Tibial artery (tissue), 4 donors: ENCODE measurements around the gene KRR1.
"Not testable (repeated sequence)": the region's sequence is repeated elsewhere in the genome, so short reads cannot be mapped to it uniquely, and the experiment has no call there.

Experiments
- DNase-seq, 2 donors: peaks; one replicate each; pipeline ENCODE4 v3.0.0-alpha.2; 2019
- H3K27ac ChIP-seq, 2 donors: fragments of 200-600 bp; sonication (generic) in 1 of 2; 1 replicate in 1 of 2; 2 replicates in 1 of 2; pipeline ENCODE4 v1.5.1; 2018 to 2019; ENCODE audit warnings: mild to moderate bottlenecking in 1 of 2
- H3K27me3 ChIP-seq, 2 donors: fragments of 200-600 bp; sonication (generic) in 1 of 2; one replicate each; pipeline versions ENCODE4 v1.5.1 to v1.6.0; 2016 to 2019
- H3K36me3 ChIP-seq, 3 donors: fragments of 200-600 bp; sonication (generic) in 2 of 3; one replicate each; pipeline ENCODE4 v1.5.1; 2016 to 2019; ENCODE audit warnings: mild to moderate bottlenecking in 2 of 3
- H3K4me1 ChIP-seq, 4 donors: fragments of 200-600 bp; sonication (generic) in 2 of 4; 1 replicate in 3 of 4; 2 replicates in 1 of 4; pipeline ENCODE4 v1.5.1; 2016 to 2019
- H3K4me3 ChIP-seq, 2 donors: fragments of 200-600 bp; sonication (generic) in 1 of 2; 1 replicate in 1 of 2; 2 replicates in 1 of 2; pipeline ENCODE4 v1.5.1; 2018 to 2019; ENCODE audit warnings: mild to moderate bottlenecking in 2 of 2
- H3K9me3 ChIP-seq, 3 donors: fragments of 200-600 bp; sonication (generic) in 1 of 3; one replicate each; pipeline ENCODE4 v1.5.1; 2016 to 2019
- CTCF ChIP-seq, 2 experiments: fragments of 200-600 bp in 1 of 2; fragments of 450-650 bp in 1 of 2; IDR thresholded peaks; one replicate each; pipeline ENCODE4 v1.5.1; 2017 to 2019; ENCODE audit warnings: antibody characterized with exemption in 2 of 2, mild to moderate bottlenecking in 1 of 2, moderate library complexity in 1 of 2
- intact Hi-C: fragments of 100-400 bp; cut with DNase I; formaldehyde crosslinking; loops from one replicate; pipeline ENCODE4 v1.15.0; 2023; ENCODE audit warnings: low total_unique reads

KRR1 gene

GRCh38 chr12:75459755-75460154 lies 51.7 kb downstream of the KRR1 start:
- intact Hi-C loops, result no loop called here
- Histone ChIP-seq H3K4me3 (no peak overlapping the region), H3K36me3 (no peaks in the 10 kb centered on the region), H3K27me3 (no peaks in the 10 kb centered on the region), H3K9me3 (peaks cover 0 to 12% (median 6%) of the 10 kb centered on the region in 3 donors), H3K27ac (no peak overlapping the region), H3K4me1 (no peaks in the 10 kb centered on the region)
- no peak for DNase-seq
- no peak for TF ChIP-seq CTCF (IDR thresholded peaks at IDR 0.05)

GRCh38 chr12:75457866-75458265 lies 53.5 kb downstream of the KRR1 start:
- H3K36me3 ChIP-seq, intact Hi-C loops, H3K4me1 ChIP-seq, DNase-seq, H3K27ac ChIP-seq, H3K4me3 ChIP-seq, H3K27me3 ChIP-seq, H3K9me3 ChIP-seq: not testable (repeated sequence)

GRCh38 chr12:75457191-75457590 lies 54.2 kb downstream of the KRR1 start:
- Histone ChIP-seq H3K4me1 (no peaks in the 10 kb centered on the region), H3K4me3 (no peak overlapping the region), H3K36me3 (no peaks in the 10 kb centered on the region), H3K9me3 (peaks cover 0 to 8% (median 6%) of the 10 kb centered on the region in 3 donors), H3K27ac (no peak overlapping the region), H3K27me3 (no peaks in the 10 kb centered on the region)
- no peak for DNase-seq
- no peak for TF ChIP-seq CTCF (IDR thresholded peaks at IDR 0.05)
- intact Hi-C loops, result no loop called here

DNA sequence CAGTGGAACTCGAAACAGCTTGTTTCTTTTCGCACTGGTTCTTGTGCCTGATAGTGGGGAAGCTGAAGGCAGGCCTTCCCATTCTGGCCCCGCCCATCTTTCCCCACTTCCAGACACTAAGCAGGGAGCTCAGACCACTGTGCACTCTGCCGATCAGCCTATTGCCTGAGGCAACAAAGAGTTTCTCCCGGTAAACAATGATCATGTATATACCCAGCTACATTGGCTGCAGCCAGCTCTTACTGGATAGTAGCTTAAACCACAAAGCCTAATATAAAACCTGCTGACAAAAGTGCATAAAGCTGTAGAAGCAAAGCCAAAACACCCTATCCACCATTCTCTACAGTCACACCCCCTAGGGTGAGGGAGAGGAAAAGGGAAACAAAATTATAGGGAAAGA lies 55.6 kb downstream of the KRR1 start:
- peak in 1 of 2 donors; percentile 35 for DNase-seq
- Histone ChIP-seq H3K27ac (no peak overlapping the region), H3K9me3 (peaks cover 0 to 8% (median 6%) of the 10 kb centered on the region in 3 donors), H3K4me1 (no peaks in the 10 kb centered on the region), H3K4me3 (no peak overlapping the region), H3K36me3 (no peaks in the 10 kb centered on the region), H3K27me3 (no peaks in the 10 kb centered on the region)
- TF ChIP-seq CTCF (IDR thresholded peaks at IDR 0.05), result no peak
- intact Hi-C loops, result no loop called here

DNA sequence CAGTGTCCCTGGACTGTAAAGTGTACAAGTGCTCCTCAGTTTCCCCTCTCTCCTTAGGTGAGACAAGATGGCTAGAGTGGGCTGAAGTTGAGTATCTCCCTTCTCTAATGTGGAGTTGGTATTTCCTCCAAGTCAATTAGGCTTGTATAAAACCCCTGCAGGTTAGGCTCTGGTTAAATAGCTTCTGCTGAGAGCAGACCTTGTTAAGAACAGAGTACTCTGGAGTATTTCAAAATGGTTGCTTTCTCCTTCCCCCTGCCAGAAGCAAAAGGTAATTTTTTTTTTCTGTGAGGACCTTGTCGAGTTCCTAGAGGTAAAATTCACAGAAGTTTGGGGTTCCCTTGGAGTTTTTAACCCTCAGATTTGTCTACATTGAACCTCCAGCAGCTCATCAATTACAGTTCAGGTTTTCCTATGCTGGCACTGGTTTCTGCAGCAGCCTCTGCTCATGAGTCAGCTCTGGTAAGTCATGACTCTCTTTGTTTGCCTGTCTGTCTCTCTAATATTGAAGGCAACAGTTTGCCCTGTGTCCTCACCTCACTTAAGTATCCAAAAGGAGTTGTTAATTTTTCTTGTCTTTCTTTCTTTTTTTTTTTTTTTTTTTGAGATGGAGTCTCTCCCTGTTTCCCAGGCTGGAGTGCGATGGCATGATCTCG lies 58.6 kb downstream of the KRR1 start:
- no peaks in the 10 kb centered on the region for H3K4me1 ChIP-seq
- H3K9me3 ChIP-seq, result peaks cover 0 to 1% (median 1%) of the 10 kb centered on the region in 3 donors
- intact Hi-C loops, result no loop called here
- DNase-seq, result no peak
- no peak for TF ChIP-seq CTCF (IDR thresholded peaks at IDR 0.05)
- H3K27me3 ChIP-seq, result no peaks in the 10 kb centered on the region
- no peak overlapping the region for H3K4me3 ChIP-seq
- H3K27ac ChIP-seq, result no peak overlapping the region
- no peaks in the 10 kb centered on the region for H3K36me3 ChIP-seq

GRCh38 chr12:75447691-75448393 lies 63.6 kb downstream of the KRR1 start:
- H3K27me3 ChIP-seq, result no peaks in the 10 kb centered on the region
- intact Hi-C loops, result no loop called here
- H3K9me3 ChIP-seq, result no peaks in the 10 kb centered on the region
- no peaks in the 10 kb centered on the region for H3K4me1 ChIP-seq
- no peak for DNase-seq
- TF ChIP-seq CTCF (IDR thresholded peaks at IDR 0.05), result no peak
- H3K4me3 ChIP-seq, result no peak overlapping the region
- no peak overlapping the region for H3K27ac ChIP-seq
- no peaks in the 10 kb centered on the region for H3K36me3 ChIP-seq
